Sciatic nerve (tissue), 2 donors: ENCODE measurements around the gene NR2C1. TPM values are rescaled to one million over a fixed set of nuclear protein-coding genes. Genes with fewer than 3 reads are reported as not detected.
"Not testable (repeated sequence)": the region's sequence is repeated elsewhere in the genome, so short reads cannot be mapped to it uniquely, and the experiment has no call there.

ENCODE experiments used
- ATAC-seq: fragments of 200-7000 bp; cut with Tn5 transposase; one replicate; pipeline ENCODE4 v1.9.1; 2020; ENCODE audit warnings: mild to moderate bottlenecking, moderate library complexity
- DNase-seq: peaks from one replicate; pipeline ENCODE4 v3.0.0-alpha.2; 2020; ENCODE audit warnings: low spot score
- intact Hi-C: fragments of 100-400 bp; cut with DNase I; formaldehyde crosslinking; loops from one replicate; pipeline ENCODE4 v1.14.2; 2022
- total RNA-seq: library from RNA; stranded (reverse); fragmentation: NEBNext Ultra II Directional; extraction: Animal tissue kit (Norgen Biotek cat#: 25700); gene quantifications from one replicate; pipeline ENCODE4 v1.2.1, GENCODE V29; 2021
- donor health status: DM: no; HTN: no; CAD: no.
- donor health status: DM: no; HTN: no; CAD: no.

NR2C1 gene
- total RNA-seq, 1 donor from 2014 or later, result 49.2 TPM

DNA sequence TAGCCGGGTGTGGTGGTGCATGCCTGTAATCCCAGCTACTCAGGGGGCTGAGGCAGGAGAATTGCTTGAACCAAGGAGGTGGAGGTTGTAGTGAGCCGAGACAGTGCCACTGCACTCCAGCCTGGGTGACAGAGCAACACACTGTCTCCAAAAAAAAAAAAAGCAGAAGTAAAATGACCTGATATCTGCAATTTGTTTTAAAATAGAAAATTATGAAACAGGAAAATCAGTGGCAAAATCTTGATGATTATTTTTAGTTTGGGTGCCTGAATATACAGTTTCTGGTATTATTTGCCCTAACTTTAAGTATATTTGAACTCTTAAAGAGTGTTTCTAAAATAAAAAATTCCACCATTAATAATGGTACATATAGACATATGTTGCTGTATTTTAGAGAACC, 22.4 kb upstream of the NR2C1 start:
- not testable (repeated sequence) for DNase-seq, ATAC-seq

DNA sequence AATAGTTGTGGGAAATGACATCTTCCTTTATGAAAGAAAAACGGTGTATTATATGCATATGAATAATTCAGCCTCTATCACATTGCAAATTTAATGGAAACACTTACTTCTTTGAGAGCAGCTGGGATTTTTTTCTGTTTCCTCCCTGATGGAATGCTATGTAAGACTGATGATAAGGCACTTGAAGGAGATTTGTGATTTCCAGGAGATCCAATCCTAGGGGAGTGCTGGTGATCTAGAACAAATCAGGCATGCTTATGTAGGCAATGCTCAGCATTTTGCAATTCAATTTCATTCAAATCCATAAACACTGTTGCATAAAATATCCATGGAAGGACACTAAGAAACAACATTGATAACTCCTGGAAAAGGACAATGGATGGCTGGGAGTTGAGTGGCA, 16.0 kb upstream of the NR2C1 start:
- intact Hi-C loops, result no loop called here
- ATAC-seq, result no peak

More for the DNA sequence above, 22.4 kb upstream of the NR2C1 start:
- intact Hi-C loops, result not testable (repeated sequence)

DNA sequence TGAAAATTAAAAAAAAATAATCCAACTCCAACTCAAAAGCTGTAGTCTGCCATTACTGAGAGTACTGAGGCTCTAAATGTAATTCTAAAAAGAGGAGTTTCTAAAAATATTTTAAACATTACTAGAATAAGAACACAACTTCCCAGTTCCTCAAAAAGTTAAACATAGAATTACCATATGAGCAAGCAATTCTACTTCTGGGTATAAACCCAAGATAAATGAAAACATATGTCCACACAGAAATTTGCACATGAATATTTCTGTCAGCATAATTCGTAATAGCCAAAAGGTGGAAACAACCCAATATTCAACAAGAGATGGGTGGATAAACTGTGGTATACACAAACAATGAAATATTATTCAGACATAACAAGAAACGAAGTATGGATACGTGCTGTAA, 15.0 kb upstream of the NR2C1 start:
- no peak for DNase-seq
- intact Hi-C loops, result no loop called here
- ATAC-seq, result no peak

More for the DNA sequence above, 16.0 kb upstream of the NR2C1 start:
- no peak for DNase-seq

DNA sequence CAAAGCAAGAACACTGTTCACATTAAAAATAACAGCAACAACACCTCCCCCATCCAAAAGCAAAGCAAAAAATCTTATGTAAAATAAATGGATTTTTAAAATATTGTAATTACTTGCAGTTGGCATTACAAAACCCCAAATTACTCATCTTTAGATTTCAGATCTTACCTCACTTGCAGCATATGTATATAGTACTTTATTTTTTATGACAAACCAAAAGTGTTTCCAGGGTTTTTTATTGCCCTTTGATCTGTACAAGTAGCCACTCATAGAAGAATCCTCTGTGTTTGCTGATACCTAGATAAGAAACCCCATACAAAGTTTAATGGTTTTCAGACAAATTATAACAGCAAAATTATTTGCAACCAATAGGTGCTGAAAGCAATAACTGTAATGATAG, 12.2 kb upstream of the NR2C1 start:
- DNase-seq (no peak), ATAC-seq (no peak)
- intact Hi-C loops, result no loop called here

DNA sequence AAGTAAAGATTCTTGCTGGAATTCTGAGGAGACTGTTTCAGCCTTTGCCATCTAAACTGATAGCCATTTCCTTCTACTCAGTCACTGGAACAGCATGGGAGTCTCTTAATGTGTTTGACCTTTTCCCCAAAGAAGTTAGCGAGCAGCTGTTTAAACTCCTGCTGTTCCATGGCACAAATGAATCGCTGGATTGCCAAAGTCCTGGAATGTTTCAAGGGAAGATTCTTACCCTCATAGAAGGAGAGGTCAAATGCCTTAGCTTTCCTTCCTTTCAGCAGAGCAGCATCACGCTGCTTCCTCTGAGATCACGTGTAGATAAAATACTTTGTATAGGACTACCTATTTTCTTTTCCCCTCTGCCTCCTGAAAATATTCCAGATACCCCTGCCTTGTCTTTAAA, 10.5 kb upstream of the NR2C1 start:
- intact Hi-C loops, result no loop called here
- ATAC-seq, result peak; percentile 93
- no peak for DNase-seq

DNA sequence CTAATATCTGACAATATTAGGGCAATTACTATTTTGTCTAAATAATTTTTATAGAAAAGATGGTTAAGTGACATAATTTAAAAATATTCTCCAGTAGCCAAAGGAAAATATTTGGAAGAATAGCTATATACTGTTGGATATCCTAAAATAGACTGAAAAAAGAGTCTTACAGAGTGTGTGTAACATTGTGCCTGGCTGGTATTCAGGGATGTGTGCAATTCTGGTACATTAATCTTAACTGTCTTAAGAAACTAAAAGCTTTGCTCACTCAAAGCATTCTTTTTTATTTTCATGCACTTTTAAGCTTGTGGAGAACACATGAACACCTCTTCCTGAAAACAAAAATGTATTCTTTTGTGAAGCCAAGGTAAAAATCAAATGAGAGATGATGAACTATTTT, 10.1 kb upstream of the NR2C1 start:
- intact Hi-C loops, result no loop called here
- ATAC-seq (peak; percentile 35), DNase-seq (no peak)

DNA sequence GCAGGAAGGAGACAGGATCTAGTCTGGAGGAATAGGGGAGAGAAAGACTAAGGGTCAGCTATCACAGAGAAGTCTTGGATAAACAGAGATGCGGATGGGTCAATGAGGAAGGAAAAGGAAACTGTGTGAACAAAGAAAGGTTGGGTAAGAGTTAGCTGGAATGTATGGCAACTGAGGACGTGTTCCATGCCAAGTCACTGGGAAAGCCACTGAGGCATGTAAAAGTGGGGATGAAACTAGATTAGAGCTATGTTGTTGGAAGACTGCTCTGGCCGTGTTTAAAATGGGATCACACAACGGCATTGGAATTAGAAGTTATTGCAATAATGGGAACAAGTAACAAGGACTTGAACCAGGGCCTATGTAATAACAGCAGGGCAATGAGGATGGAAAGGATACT, 3.9 kb upstream of the NR2C1 start:
- no peak for DNase-seq
- ATAC-seq, result no peak
- intact Hi-C loops, result no loop called here

DNA sequence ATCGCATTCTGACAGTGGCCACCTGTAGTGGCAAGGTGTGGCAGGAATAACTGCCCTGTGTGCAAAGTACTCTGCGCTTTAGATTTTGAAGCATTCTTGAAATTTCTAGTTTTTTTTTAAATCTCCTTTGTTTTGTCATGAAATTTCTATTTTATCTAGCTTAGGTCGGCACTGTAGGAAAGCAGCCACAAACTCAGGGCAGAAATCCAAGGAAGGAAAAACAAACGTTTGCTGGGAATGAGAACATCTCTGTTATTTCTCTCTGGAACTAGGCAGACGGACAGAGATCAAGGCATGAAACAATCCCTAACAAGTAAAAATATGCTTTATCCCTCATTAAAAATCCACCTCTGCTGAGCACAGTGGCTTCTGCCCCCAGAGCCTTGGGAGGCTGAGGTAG, 1.3 kb upstream of the NR2C1 start:
- ATAC-seq, result peak; percentile 35
- no peak for DNase-seq
- intact Hi-C loops, result no loop called here

DNA sequence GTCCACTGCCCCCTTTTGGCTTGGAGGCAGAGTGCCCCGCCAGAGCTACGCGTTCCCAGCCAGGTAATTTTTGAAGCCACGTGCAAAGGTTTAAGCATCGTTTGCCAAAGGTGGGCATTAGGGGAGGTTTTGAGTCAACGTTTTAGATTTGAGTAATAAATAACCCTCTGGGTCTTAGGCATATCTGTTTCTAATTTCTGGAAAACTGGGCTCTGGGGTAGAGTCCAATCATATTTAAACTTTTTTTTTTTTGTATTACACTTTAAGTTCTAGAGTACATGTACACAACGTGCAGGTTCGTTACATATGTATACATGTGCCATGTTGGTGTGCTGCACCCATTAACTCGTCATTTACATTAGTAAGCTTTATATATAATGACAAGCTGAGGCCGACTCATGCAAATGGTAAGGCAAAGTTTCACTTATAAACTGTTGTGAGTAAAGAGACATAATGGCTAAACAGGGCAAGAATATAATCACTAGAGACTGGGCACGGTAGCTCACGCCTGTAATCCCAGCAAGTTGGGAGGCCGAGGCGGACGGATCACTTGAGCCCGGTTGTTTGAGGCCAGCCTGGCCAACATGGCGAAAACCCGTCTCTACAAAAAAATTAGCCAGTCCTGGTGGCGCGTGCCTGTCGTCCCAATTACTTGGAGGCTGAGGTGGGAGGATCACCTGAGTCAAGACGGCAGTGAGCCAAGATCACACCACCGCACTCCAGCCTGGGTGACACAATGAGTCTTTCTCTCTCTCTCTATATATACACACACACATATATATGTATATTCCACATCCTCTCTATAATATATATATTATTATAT, 491 bp upstream of the NR2C1 start:
- ATAC-seq (peak; percentile 13), DNase-seq (no peak)
- intact Hi-C loops, result no loop called here

DNA sequence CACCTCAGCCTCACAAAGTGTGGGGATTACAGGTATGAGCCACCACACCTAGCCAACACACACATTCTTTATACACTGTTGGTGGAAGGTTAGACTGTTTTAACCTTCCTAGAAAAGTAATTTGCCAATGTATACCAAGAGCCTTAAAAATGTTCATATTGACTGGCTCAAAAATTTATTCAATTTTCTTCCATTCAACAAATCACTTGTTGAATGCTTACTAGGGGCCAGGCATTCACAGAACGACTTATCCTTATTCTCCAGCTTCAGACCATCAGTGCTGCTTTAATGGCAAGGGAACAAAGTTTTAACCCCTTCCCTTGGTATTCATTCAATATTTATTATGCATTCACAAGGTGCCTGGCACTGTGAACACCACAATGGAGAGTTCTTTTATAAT, 3.0 kb downstream of the NR2C1 start:
- DNase-seq (no peak), ATAC-seq (no peak)
- intact Hi-C loops, result no loop called here

DNA sequence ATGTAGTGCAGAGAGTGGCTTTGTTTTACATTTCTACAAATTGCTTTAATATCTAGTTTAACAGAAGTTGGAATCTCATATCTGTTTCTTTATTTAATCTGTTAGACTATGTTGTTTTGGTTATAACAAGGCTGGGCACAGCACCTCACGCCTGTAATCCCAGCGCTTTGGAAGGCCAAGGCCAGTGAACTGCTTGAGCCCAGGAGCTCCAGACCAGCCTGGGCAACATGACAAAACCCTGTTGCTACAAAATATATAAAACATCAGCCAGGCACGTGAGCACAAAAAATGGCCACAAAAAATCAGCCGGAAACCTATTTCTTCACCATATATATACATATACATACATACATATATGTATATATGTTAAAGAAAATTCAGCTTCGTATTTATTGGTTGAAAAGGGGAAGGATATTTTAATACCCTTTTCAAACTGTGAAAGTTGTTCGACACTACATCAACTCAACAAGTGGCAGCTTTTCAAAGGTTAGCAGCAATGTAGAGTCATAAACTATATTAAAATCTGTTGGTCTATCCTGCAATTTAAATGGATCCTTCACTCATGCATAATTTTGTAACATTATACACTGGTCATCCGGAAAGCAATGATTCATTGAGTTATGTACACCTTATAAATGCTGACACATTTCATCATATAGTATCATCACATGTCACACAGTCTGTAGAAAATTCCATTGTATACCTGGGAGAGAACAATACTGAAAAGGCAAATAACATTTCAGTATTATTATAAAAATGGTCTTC, 7.1 kb downstream of the NR2C1 start:
- ATAC-seq (no peak), DNase-seq (no peak)
- intact Hi-C loops, result no loop called here

DNA sequence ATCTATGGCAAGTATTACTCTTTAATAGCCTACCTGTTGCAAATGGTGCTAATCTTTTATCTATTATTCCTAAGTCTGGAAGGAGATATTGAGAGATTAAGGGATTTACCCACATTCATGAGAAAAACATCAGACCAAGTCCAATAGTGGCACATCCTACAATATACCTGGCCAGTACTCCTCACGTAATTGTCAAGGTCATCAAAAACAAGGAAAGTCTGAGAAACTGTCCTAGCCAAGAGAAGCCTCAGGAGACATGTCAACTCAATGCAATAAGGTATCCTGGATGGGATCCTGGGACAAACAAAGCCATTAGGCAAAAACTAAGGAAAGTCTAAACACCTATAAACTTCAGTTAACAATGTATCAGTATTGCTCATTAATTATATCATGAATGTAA, 12.5 kb downstream of the NR2C1 start:
- no peak for DNase-seq
- no peak for ATAC-seq
- intact Hi-C loops, result no loop called here

DNA sequence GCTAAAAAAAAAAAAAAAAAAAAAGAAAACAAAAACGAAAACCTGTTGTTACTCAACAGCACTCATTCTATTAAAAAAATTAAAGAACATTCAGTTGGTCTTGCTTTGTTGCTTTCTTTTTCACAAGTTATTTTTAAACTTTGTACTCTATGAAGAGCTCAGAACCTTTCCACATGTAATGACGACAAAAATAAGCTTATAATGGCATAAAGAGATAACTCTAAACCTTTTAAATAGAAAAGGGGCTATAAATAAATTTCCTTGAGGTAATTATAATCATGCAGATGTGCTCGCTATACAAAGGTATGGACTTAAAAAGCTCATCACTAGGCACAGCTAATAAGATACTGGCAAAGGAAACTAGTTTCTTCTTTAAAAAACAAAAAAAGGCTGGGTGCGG, 13.4 kb downstream of the NR2C1 start:
- intact Hi-C loops, result no loop called here
- DNase-seq (no peak), ATAC-seq (no peak)

DNA sequence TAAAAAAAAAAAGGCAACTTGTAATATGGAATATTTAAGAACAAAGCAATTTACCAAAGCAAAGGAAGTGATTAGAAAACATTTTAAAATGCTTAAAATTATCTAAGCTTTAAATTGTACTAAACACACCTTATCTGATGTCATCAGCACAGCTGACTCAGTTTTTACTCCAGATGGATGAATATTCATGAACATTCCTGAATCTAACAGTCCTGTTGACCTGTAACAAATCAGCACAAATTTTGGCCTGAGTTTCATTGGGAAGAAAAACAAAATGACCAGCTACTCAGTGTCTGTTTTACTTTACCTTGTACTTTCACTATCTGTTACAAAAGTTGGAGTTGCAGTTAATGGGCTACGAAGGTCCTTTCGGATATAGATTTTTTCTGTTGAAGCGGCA, 16.0 kb downstream of the NR2C1 start:
- DNase-seq (no peak), ATAC-seq (no peak)
- intact Hi-C loops, result no loop called here

DNA sequence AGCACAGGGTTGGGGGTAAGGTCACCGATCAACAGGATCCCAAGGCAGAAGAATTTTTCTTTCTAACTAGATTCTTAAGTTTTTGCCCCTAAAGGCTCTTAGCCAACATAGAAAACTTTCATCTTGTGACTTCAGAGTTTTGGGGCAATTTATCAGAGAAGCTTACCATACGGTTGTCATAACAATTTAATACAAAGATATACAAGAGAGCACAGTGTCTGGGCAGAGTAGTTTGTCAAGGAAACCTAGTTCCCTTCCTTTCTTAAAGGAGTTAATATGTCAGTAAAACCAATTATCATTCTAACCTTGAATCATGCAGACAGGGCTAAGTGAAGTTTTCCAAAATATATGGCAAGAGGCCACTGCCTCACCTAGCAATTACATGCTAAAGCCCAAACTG, 18.4 kb downstream of the NR2C1 start:
- intact Hi-C loops, result no loop called here
- ATAC-seq (no peak), DNase-seq (no peak)

DNA sequence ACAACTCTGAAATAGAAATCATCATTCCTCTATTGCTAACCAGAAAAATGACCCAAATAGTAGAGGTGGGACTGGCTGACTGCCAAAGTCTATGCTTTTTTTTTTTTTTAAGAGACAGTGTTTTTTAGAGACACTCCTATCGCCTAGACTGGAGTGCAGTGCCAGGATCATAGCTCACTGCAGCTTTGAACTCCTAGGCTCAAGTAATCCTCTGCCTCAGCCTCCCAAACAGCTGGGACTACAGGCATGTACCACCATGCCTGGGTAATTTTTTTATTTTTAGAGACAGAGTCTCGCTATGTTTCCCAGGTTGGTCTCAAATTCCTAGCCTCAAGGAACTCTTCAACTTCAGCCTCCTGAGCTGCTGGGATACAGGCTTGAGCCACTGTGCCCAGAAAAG, 19.2 kb downstream of the NR2C1 start:
- DNase-seq, result no peak
- intact Hi-C loops, result no loop called here
- ATAC-seq, result no peak

DNA sequence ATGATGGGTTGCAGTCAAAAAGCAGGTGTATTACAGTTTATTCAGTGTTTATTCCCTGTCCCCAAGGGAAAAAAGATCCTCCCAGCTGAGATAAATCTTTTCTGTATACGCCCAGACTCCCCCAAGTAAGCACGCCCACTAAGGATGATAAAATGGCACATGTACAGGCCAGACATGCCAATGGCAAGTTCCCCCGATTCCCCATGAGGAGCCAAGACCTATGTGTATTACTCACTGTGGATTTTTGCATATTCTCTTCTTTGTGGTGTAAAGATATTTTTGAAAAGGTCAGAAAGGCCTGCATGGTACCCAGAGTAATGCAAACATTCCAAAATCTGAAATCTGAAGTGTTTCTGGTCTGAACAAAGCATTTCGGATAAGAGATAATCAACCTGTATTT, 22.2 kb downstream of the NR2C1 start:
- no peak for DNase-seq
- no peak for ATAC-seq
- intact Hi-C loops, result no loop called here

DNA sequence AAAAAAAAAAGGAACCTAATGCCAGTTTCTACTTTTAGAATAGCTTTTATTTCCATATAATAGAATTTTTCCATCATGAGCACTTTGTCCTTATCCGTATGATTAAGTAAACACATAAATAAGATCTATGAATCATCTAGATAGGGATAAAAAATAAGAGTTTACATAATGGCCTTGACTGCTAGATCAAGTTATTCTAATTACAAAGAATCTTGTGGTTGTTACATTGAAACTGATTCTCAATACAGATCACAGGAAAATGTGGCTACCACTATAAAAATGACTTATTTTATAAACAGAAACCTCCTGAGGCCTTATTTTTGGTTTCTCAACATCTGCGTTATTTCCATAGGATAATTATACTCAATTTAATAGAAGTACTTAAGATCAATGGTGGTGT, 35.5 kb downstream of the NR2C1 start:
- ATAC-seq (no peak), DNase-seq (no peak)
- intact Hi-C loops, result no loop called here

DNA sequence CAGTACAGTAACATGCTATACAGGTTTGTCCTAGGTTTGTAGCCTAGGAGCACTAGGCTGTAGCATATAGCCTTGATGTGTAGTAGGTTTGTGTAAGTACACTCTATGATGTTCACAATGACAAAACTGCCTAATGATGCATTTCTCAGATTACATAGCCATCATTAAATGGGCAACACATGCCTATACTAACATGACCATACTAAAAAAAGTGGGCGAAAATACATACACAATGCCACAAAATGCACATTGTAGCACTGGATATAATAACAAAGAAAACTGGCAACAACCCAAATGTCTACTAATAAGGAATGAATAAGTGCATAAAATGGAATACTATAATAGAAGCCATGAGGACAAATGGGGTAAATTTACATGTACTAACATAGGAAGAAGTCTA, 38.7 kb downstream of the NR2C1 start:
- intact Hi-C loops, result no loop called here
- DNase-seq, result no peak
- ATAC-seq, result no peak

DNA sequence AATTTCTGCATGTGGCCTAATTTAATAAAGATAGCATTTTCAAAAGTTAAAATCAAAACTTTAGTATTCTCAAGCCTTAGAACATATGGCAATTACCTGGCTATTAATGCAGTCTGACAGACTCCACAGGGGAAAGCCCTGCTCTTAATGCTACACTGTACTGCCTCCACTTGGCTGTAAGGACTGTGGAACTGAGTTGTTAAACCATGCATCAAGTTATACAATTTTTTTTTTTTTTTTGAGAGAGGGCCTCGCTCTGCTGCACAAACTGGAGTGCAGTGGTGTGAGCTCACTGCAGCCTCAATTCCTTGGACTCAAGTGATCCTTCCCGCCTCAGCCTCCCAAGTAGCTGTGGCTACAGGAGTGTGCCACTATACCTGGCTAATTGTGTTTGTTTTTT, 50.9 kb downstream of the NR2C1 start:
- no peak for DNase-seq
- intact Hi-C loops, result no loop called here
- ATAC-seq, result no peak

DNA sequence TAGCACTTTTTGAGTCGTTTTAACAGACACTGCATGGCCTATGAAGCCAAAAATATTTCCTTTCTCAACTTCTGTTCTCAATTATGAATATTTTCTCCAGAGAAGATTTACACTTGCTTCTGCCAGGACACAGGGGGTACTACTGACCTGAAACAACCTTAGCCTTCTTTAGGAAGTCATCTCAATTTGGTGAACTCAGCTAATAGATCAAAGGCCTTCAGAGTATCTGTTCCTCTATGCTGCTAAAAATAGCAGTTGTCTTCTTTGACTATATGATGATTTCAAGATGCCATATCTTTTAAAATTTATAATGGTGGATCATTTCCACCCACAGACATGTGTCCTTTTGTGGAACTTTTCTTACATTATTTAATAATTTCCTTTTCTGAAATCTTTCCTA, 55.9 kb downstream of the NR2C1 start:
- ATAC-seq, result no peak
- intact Hi-C loops, result no loop called here
- no peak for DNase-seq
